NCI-H2029 (cell line): ENCODE results near the gene POMZP3.
A peak's percentile ranks its signal among the peaks of the same experiment; 100 is the strongest.
"Not testable (repeated sequence)": the region's sequence is repeated elsewhere in the genome, so short reads cannot be mapped to it uniquely, and the experiment has no call there.

Source experiments
- DNase-seq: peaks from one replicate; lab custom pipeline; 2025; lab: John Stamatoyannopoulos, UW

The POMZP3 gene

GRCh38 chr7:76588586-76588985, 38.5 kb downstream of the POMZP3 start:
- not testable (repeated sequence) for DNase-seq

DNA sequence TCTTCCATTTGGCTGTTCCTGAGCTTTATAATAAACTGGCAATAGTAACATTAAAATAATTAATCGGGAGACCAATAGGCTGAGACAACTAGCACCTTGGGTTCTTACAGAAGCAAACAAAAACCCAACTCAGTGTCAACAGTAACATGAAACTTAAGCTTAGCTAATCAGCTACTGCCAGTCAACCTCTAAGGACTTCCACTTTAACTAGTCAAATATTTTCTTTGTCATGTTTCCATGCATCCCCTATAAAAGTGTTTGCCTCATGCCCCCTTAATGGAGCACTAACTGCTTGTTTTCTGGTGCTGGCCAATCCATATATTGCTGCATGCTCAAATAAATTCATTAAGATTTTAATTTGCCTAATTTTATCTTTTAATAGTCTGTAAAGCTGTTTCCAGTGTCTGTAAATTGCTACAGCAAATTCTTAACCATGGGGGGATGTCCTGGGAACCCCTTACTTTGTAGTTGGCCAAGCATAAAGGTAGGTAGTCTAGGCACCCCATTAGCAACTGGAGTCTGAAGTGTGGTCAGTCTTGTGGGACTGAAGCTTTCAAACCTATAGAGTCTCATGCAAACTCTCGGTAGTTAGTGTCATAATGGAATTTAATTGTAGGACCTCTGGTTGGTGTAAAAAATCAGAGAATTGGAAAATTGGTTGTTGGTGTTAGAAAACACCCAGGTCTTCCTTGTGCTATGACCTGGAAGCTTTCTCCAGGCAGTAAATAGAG, 40.3 kb downstream of the POMZP3 start:
- DNase-seq: peak; percentile 81

GRCh38 chr7:76583636-76584281, 43.3 kb downstream of the POMZP3 start:
- DNase-seq: not testable (repeated sequence)

DNA sequence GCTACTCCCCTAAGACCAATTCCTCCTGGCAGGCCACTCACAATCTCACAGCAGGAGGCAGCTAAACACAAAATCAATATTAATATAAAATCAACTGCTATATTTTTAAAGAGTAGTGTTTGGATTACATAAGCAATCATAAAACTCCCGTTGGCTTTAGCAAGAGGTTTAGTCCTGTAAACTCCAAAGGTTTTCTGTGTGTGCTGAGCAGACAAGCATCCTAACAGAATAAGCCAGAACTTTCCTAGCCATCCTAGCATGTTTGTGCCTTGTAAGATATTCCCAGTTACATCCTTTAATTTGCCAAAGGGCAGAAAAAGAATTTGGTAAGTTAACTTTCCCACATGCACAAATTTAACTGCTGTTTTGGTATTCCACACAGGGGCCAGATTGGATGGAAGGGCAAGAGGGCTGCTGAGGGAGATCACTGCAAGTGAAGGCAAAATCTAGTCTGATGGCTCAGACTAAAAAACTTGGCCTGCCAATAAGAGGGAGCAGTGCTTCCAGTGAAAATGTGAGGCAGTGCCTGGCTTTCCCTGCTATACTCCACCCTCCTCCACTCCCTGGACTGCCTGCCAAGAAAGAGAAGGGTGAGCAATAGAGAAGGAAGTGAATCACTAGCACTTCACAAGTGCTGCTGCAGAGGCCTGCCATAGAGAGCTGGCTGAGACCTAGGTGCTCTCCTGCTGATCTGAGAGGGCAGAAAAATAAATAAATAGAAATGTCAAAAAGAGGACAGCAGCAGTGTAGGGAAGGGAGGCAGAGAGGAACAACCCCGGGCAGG, 44.0 kb downstream of the POMZP3 start:
- peak; percentile 74 for DNase-seq

- DNase-seq: not testable (repeated sequence)
These were observed 51.0 kb downstream of the POMZP3 start for GRCh38 chr7:76575919-76576655.

DNA sequence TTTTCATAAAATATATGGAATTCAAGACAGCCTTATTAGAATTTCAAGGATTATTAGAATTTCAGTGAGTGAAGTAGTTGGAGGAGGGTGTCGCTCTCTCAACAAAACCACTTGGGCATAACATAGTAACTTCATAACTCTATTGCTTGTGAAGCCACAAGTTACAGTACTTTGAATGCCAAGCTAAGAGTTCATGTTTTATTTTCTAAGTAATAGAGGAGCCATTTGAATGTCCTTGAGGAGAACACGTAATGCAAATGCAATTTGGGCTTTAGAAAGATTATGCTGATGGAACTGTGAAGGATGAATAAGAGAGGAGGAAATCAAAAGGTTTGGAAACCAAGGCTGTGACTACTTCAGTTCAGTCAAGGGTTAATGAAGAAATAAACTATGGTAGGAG, 51.6 kb downstream of the POMZP3 start:
- DNase-seq: not testable (repeated sequence)

- DNase-seq: not testable (repeated sequence)
These were observed 54.8 kb downstream of the POMZP3 start for GRCh38 chr7:76572296-76572695.

DNA sequence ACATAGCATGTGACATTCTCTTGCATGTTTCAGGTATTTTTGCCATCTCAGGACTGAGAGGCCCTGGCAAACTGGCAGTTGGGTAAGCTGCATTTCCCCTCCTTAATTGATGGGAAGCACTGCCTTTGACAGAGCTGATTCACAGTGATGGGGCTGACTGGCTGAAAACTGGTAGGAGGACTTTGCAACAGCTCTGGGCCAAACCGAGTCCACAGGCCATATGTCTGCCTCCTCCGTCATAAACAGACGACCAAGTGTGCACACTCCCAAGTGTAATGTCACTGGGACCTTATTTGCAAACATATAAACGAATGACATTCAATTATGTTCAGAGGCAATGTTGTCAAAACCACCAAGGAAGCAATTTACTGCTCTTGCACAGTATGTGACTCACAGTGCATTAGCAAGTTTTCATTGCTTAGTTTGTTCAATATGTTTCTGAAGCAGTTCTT, 56.7 kb downstream of the POMZP3 start:
- DNase-seq: not testable (repeated sequence)

DNA sequence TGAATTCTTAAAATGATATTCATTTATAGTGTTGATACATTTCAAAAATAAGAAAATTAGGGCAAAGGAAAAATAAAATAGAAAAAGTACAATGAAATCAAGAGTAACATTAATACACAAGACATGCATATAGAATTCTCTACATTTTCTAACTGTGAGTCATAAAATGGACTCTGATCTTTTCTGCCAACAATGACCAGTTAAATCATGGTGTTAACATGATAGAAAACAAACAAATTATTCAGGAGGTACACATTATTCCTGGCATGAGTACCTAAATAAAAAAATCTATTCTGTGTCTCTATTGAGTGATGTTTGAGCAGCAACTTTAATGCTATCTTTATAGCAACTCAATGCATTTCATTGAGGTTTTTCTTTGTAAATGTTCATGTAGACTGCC, 58.3 kb downstream of the POMZP3 start:
- not testable (repeated sequence) for DNase-seq

GRCh38 chr7:76567753-76568152, 59.3 kb downstream of the POMZP3 start:
- DNase-seq: not testable (repeated sequence)

- DNase-seq: not testable (repeated sequence)
These were observed 59.8 kb downstream of the POMZP3 start for GRCh38 chr7:76567311-76567710.

- DNase-seq: not testable (repeated sequence)
These were observed 62.1 kb downstream of the POMZP3 start for GRCh38 chr7:76565001-76565400.

GRCh38 chr7:76561342-76561741, 65.7 kb downstream of the POMZP3 start:
- DNase-seq: not testable (repeated sequence)

DNA sequence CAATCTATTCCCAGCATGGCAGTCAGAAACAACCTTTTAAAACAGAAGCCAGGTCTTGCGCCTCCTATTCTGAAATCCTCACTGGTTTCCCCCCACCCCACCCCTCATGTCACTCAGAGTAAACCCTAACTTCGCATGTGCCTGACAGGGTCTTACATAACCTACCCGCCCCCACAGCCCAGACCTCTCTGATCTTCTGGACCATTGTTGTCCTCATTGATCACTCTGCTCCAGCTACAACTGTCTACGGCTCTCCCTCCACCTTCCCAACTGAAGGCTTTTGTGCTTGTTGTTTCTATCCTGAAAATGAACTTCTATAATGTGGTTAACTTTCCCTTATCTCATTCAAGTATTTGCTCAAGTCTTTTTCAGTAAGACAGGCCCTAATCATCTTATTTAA, 66.9 kb downstream of the POMZP3 start:
- DNase-seq: not testable (repeated sequence)
